NCI-H146 treated with DMSO at 0.1 percent for 48 hours (cell line): ENCODE data around the gene CBFB.
"Not testable (repeated sequence)": the region's sequence is repeated elsewhere in the genome, so short reads cannot be mapped to it uniquely, and the experiment has no call there.

Experiments
- DNase-seq: peaks from one replicate; lab custom pipeline; 2025; ENCODE audit not compliant: unreplicated experiment; lab: John Stamatoyannopoulos, UW

The CBFB gene

DNA sequence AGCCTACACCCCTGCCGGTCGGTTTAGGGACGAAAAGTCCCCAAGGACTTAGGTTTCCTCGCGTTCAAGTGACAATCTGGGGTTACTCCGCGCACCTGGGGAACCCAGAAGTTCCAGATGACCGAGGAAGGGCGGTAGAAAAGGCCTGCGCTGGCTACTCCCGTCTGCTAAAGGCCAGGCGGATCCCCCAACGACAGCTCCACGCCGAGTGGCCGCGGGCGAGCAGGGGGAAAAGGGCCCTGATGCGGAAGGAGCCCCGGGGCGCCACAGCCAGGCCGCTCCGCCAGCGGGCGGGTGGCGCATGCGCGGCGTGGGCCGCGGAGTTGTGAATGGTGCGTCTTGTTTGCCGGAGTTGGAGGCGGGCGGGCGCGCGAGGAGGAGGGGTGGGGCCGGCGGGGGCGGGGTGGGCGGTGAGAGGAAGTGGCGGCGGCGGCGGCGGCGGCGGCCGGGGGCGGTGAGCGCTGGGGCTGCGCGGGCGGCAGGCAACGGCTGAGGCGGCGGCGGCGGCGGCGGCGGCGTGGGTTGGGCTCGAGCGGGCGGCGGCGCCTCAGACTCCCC is at the start of gene CBFB:
Gene CBFB (plus strand): TSS at position 454 of the 558 bp plus-strand sequence. CDS start 259 bp downstream, outside the sequence.
- peak; percentile 65 for DNase-seq

DNA sequence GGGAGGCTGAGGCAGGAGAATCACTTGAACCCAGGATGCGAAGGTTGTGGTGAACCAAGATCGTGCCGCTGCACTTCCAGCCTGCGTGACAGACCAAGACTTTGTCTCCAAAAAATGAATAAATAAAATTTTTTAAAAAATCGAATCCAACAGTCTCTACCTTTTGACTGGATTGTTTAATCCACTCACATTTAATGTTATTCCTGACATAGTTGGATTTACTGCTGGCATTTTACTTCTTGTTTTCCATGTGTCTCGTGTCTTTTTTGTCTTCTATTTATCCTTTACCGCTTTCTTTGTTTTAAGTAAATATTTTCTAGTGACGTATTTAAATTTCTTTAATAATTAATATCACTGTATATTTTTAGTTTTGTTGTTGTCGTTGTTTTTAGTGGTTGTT is 45.9 kb upstream of the CBFB start:
- DNase-seq: no peak

GRCh38 chr16:66984892-66985311 is 44.0 kb upstream of the CBFB start:
- no peak for DNase-seq

DNA sequence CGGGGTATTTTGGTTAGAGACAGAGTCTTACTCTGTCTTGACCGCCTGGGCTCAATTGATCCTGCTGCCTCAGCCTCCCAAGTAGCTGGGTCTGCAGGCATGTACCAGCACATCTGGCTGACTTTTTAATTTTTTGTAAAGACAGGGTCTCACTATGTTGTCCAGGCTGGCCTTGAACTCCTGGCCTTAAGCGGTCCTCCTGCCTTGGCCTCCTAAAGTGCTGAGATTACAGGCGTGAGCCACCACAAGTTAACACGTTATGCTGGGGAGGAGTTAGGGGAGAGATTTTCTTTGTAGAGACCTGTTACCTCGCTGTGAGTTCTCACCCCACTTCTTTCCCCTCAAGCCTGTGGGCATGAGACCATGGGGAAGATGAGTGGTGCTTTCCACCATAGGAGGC is 42.4 kb upstream of the CBFB start:
- no peak for DNase-seq

- DNase-seq: no peak
These were observed 40.7 kb upstream of the CBFB start, which contains the start of gene CES4A for GRCh38 chr16:66988197-66988788. Gene CES4A (plus strand): TSS chr16:66988589. CDS start chr16:66988773, 184 bp downstream.

GRCh38 chr16:66991545-66992077 is 37.3 kb upstream of the CBFB start:
- DNase-seq: no peak

- DNase-seq: not testable (repeated sequence)
These were observed 35.4 kb upstream of the CBFB start for GRCh38 chr16:66993558-66993957.

- no peak for DNase-seq
These were observed 32.5 kb upstream of the CBFB start for GRCh38 chr16:66996324-66996982.

GRCh38 chr16:66996983-66997358 is 32.0 kb upstream of the CBFB start:
- no peak for DNase-seq

GRCh38 chr16:67000384-67001351 is 28.3 kb upstream of the CBFB start:
- DNase-seq: peak; percentile 36

DNA sequence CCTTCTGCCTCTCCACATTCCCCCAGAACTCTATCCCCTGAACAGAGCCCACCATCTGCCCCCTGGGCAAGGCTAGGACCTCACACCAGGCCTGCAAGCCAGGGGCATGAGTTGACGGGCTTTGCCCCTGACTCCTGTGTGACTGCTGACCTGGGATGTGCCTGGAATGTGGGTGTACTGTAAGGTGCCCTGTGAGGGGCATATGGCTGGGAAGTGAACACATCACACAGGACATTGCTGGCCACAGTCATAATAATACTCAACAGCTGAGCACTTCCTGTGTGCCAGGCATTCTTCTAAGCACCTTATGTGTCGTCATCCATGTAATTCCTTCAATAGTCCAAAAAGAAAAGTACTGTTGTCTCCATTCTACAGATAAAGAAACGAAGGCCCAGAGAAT is 27.2 kb upstream of the CBFB start:
- DNase-seq: no peak

- no peak for DNase-seq
These were observed 21.9 kb upstream of the CBFB start for GRCh38 chr16:67006930-67007658.

GRCh38 chr16:67009158-67009557 is 19.8 kb upstream of the CBFB start:
- DNase-seq: no peak

GRCh38 chr16:67011274-67011673 is 17.7 kb upstream of the CBFB start:
- DNase-seq: no peak

- DNase-seq: peak; percentile 5
These were observed 15.6 kb upstream of the CBFB start for GRCh38 chr16:67013233-67013822.

- DNase-seq: peak; percentile 9
These were observed 14.9 kb upstream of the CBFB start for GRCh38 chr16:67013823-67014633.

GRCh38 chr16:67014634-67015312 is 14.2 kb upstream of the CBFB start:
- peak; percentile 0 for DNase-seq

DNA sequence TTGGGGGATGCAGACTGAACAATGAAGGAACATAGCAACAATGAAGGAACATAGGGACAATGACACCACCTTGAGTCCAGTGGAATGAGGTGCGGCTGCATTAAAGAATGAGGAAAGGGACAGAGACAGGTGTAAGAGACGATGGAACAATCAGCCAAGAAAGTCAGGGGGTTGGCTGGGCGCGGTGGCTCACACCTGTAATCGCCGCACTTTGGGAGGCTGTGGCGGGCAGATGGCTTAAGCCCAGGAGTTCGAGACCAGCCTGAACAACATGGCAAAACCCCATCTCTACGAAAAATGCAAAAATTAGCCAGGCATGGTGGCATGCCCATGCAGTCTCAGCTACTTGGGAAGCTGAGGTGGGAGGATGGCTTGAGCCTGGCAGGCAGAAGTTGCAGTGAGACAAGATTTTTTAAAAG is 13.6 kb upstream of the CBFB start:
- peak; percentile 2 for DNase-seq

DNA sequence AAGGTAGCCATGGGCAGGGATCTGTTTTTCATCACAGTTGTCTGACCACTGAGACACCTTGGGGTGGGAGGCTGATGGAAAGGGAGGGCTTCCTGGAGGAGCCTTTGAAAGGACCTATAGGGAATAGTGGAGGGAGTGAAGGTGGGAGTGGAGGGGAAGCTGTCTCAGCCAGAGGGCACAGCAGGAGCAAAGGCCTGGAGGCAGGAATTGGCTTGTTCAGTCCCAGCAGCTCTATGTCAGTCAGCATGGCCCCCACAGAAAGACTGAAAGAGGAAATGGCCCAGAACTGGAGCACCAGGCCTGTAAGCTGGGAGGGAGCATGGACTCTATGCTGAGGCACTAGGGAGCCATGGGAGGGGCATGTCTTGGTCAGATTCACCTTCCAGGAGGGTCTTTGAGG is 12.8 kb upstream of the CBFB start:
- DNase-seq: no peak
